ENCODE data around the gene GPER1.
A peak's percentile ranks its signal among the peaks of the same experiment; 100 is the strongest.

Gene GPER1

DNA sequence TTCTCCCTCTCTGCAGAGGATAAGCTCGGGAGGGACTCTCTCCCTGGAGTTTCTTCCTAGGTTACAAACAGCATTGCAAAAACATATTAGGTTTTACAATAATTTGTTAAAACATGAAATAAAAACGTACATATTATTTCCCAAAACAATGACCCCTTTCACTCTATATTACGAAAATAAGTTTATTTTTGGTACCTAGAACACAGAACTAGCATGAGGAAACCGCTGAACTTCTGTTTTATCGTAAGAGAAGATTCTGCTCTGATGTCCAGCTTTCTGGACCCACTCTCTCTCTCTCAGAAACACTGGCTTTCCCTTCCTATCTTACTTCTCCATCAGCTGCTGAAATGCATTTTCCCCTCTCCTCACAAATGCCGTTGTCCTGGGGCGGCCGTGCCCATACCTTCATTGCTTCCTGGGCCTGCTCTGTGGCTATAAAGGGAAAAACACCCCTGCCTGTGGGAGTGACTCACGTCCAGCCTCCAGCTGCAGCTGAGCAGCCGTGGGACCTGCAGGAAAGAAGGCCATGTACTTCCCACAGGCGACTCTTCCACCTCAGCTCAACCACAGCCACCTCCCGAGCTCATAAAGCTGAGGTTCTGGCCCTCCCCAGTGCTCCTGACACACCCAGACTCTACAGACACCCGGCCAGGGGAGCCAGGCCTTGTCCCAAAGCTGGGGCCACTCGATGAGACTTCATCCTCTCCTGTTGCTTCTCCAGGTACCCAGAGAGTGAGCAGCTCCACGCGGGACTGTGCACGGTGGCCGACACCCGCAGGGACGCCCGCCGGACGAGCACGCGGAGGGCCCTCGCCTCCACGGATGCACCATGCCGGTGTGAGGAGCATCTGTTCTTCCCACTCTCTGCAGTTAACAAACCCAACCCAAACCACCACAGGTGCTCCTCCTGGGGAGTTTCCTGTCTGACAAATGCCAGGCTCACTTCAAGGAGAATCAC is 3.1 kb downstream of the GPER1 start:
- DNase-seq = no peak

DNA sequence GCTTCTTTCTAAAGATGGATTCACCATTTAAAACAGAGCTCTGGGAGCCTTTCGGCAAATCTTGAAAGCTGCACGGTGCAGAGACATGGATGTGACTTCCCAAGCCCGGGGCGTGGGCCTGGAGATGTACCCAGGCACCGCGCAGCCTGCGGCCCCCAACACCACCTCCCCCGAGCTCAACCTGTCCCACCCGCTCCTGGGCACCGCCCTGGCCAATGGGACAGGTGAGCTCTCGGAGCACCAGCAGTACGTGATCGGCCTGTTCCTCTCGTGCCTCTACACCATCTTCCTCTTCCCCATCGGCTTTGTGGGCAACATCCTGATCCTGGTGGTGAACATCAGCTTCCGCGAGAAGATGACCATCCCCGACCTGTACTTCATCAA is 3.7 kb downstream of the GPER1 start:
- DNase-seq = no peak

DNA sequence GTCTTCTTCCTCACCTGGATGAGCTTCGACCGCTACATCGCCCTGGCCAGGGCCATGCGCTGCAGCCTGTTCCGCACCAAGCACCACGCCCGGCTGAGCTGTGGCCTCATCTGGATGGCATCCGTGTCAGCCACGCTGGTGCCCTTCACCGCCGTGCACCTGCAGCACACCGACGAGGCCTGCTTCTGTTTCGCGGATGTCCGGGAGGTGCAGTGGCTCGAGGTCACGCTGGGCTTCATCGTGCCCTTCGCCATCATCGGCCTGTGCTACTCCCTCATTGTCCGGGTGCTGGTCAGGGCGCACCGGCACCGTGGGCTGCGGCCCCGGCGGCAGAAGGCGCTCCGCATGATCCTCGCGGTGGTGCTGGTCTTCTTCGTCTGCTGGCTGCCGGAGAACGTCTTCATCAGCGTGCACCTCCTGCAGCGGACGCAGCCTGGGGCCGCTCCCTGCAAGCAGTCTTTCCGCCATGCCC is 4.3 kb downstream of the GPER1 start:
- no peak for DNase-seq

DNA sequence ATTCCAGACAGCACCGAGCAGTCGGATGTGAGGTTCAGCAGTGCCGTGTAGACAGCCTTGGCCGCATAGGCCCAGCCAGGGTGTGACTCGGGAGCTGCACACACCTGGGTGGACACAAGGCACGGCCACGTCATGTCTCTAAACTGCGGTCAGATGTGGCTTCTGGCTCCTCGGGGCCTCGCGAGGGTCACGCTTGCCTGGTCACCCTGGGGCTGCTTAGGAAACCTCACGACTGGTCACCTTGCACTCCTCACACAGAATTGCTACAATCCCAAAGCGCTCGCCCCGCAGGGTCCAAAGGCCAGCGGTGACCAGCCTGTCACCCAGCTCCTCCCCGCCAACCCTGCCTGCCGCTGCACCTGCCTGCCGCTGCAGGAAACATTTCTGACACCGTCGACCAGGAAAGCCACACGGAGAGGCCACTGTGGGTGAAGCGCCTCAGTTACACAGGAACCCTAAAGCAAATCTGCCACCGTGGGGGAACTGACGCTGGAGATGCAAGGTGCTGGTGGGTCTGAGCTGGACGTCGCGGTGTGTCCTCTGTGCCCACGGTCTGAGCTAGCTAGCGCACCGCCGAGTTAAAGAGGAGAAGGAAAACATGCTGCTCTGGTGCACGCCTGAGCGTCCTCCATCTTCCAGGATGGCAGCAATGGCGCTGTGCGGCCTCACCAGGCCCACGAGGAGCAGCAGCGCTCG is 5.0 kb downstream of the GPER1 start:
- DNase-seq = no peak

DNA sequence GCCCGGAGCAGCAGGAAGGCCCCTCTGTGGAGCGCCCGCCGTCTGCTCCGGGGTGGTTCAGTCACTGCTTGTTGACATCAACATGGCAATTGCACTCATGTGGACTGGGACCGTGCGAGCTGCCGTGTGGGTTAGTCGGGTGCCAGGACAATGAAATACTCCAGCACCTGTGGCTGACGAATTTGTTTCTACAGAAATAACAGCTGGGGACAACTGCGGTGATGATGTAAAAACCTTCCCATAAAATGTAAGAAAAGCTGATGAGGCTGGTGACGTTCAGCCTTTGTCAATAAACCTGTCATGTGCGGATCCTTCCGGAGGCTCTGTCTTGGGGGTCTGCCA is 5.6 kb downstream of the GPER1 start:
- DNase-seq = no peak

DNA sequence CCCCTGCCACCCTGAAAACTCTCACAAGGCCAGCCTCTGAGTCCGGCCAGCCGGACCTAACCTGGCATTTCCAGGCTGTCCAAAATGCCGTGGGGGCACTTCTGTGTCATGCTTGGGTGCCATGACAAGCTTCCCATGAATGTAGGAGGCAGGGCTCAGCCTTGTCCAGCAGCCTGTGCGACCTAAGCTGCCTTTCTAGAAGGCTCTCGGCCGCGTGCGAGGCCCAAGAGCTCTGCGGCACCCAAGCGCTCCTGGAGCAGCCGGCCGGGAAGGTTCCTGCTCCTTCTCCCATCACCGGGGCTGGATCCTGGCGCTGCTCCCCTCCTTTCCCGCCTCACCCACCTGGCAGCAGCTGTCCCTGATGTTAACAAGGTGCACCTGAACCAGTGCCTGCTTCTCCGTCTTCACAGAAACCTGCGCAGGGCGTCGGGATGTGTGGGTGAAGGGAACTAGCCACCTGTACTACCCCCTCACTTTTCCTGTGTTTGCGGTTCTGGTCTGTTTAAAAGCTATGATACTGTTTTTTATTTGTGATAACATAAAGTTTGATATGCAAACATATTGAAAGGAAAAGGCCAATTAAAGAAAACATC is 6.1 kb downstream of the GPER1 start:
- DNase-seq = no peak

DNA sequence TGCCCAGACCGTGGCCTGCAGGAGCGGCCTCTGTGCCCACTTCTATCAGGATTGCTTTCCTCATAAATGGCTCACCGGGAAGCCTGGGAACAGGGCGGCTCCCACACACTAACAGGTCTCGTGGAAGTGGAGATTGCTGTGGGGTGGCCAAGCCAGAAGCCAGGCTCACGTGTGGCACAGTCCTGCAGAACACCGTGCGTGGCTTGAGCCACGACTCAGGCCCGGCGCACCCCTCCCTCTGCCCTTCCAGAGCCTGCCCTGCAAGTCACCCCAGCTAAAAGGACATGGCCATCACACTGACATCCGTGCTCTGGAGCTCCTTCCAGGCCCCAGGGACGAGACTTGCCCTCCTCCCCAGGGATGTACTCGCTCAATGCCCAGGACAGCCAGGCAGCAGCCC is 7.0 kb downstream of the GPER1 start:
- DNase-seq = no peak

DNA sequence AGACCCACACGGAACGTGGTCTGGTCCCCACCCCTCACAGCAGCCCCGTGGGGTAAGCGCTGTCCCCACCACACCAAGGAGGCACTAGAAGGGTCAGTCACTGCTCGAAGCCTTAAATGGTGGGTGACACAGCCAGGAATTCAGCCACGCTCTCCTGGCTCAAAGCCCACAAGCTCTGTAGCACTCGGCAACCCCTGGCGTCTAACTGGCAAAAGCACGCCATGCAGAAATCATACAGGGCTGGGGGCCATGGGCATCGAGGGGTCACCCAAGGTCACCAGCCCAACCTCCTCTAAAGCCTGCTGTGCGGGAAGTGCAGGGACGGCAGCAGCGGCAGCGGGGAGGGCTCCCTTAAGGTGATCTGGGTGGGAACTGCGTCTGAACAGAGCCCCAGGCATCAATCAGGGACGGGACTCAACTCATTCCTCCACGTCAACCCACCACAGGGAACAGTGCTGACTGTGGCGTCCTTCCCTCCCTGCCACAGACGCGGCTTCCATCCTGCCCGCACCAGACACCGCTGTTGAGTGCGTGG is 7.8 kb downstream of the GPER1 start:
- DNase-seq = no peak

DNA sequence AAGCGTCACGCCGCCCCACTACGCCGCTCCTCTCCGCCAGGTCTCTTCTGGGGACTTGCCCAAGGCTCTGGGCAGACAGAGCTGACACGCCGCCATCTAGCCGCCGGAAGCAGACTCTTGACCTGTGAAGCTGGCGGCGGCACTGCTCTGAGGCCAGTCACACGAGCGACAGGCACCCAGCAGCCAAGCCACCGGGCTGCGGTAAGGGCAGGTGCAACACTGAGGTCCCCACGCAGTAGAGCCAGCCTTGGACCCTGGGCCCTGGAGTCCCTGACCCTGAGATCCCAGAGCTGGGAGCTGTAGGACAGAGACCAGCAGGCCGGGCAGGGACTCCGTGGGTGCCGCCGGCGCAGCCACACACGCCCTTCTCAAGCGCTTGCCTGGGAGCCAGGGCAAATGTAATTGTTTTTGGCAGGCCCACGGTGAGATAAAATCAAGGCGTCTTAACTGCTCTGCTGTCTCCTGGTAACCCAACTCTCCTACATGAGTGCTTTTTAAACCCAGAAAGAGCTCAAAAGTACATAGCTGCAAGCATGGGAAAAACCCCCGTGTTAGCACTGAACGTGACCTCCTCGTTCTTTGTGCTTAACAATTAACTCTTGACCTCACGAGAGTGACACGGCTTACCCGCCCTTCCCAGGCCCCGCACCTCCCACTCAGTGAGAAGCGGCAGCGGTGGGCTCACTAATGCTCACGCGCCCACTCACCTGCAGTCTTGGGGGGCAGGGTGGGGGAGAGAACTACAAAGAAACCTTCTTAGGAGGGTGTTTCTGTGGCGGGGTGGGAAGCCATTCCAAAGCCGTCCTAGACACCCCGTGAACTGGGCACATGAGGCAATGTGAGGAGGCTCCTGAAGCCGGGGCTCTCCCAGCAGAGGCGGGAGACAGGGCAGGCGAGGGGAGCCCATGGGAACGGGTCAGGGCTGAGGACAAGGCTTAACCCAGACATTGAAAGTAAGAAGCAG is 8.5 kb downstream of the GPER1 start:
- no peak for DNase-seq

DNA sequence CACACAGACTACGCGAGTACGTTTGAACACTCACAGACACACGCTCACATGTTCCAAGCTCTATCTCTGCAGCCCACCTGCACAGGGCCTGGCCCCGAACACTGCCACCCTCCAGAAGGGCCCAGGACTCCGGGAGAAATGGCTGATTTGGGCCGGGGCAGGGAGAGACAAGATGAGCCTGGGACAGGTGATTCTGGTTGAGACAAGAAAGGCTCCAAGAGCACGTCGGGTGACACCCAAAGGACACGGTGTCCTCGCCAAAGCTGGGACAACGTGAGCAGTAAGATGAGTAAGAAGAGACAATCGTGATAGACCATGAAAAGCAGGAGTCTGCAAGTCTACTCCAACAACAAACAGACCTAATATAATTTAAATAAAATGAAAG is 9.2 kb downstream of the GPER1 start:
- no peak for DNase-seq

DNA sequence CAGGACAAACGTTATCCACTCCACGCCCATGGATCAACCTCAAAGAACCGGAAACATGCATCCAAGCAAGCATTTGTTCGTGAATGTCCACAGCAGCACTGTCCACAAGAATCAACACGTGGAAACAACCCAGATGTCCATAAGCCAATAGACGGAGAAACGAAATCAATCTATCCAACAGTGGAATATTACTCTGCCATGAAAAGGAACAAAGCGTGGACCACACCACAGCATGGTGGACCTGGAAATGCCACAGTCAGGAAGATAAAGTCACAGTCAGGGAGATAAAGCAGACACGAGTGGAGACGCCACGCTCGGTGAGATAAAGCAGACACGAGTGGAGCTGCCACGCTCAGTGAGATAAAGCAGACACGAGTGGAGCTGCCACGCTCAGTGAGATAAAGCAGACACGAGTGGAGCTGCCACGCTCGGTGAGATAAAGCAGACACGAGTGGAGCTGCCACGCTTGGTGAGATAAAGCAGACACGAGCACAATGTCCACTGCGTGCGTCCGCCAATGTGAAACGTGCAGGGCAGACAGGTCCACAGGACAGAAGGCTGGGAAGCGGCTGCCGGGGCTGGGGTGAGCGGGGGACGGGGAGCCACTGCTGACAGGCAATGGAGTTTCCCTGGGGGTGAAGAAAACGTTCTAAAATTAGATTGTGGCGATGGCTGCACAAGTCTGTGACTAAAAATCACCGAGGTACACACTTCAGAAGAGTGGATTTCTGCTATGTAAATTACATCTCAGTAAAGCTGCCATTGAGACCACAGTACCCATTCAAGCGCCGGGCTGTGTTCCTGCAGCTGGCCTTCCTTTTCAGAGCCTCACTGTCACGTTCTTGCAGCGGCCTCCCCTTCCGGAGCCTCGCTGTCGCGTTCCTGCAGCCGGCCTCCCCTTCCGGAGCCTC is 10.6 kb downstream of the GPER1 start:
- DNase-seq = no peak

DNA sequence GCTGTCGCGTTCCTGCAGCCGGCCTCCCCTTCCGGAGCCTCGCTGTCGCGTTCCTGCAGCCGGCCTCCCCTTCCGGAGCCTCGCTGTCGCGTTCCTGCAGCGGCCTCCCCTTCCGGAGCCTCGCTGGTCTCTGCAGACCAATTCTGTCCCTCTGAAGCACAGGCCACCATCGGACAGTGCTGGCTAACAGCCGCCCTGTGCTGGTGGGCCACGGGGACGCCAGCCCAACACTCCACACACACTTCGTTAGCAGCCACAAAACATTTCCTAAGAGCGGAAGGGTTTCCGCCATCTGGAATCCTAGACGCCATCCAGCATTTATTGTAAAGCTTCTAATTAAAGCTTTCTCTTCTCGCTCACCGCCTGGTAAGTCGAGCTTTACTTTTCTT is 11.2 kb downstream of the GPER1 start:
- DNase-seq = no peak

DNA sequence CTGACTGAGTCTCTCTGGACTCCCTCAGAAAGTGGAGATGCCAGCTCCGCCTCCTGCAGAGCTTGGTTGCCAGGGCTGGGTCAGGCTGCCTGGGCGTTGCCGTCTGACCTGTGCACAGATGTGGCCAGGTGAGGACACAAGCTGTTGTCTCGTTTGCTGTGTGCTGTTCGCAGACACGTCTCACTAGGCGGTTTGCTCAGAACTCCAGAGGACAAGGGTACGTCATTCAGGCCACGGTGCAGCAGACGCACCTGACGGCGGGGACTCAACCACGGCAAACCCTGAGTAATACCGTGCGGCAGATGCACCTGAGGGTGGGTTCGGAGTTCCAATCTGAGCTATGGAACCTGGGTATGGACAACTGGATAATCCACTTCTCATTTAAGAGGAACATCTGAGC is 11.7 kb downstream of the GPER1 start:
- no peak for DNase-seq

DNA sequence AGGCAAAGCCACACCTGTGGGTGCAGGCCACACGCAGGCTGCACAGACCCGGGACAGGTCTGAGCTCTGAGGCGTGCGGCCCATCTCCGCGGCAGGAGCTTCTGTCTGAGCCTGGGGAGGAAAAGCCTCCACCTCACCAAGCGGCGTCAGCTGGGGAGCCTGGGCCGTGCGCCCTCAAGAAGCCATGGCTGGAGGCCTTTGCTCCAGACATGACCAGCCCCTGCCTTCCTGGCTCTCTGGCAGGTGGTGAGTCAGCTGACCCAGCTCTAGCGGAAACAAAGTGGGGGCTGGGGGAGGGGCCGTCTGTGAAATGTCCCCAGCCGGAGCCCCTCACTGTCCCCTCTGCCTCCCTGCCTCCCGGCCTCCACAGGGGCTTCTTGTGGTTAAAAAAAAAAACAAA is 12.5 kb downstream of the GPER1 start:
- DNase-seq = no peak

DNA sequence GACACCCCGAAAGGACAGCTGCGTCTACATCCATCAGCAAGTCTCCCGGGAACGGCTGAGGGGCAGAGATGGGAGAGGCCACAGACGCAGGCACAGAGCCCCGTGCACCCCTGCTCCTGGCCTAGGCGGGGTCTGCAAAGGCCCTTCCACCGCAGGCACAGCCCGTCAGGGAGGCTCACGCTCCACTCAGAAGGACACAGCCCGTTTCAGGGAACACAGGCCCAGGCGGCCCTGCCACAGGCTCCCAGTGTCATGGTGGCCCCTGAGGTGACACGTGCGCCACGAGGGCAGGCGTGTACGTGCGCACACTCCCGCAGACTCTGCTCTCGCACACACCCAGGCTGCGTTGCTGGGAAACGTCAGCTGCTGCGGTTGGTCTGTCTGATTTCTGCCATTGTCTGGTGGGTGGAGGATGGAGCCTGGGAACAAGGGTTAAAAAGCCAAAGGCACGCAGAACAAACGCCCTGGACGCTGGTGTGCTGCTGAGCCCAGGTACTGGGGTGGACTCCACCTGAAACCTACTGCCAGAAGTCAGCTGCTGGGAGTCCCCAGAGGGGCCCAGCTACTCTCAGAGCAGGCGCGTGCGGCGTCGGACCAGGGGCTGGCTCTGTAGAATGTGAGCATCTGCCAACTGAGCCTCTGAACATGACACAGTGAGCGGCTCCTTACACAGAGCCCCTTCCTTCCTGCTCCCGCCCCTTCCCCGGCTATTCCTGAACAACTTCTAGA is 13.1 kb downstream of the GPER1 start:
- DNase-seq = no peak

DNA sequence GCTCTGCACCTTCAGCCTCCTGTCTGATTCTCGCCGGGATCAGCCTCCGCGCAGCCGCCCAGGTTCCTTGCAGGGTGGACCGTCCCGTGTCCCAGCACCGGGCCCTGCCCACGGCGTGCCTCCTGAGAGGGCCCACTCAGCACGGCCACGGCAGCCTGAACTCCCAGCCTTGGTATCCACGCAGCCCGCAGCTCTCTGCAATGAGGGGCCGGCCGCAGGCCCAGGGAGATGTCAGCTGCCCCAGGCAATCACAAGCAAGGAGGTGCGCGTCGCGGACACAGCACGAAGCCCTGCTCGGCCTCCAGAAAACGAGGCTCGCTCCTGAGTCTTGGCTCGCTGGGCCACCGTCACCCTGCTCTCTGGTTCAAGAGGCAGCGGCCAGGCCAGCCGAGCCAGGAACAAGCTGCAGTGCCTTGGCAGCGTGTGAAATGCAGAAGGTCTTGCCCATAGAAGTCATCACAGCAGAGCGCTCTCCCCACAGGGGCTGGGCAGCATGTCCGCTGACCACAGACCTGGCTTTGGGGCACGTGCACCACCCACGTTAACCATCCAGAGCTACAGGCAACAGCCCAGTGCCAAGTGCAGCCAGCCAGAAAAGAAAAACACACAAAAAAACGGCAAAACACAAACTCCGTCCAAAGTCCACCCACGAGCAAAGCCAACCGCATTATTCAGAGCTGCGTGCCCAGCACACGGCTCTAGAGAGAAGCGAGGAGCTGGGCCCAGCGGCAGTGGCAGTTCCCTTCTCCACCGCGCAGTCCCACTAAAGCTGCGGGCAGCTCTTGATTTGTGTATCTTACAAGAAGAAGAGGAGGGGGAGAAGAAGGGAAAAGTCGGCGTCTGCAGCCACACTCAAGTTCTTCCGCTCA is 13.9 kb downstream of the GPER1 start:
- no peak for DNase-seq

DNA sequence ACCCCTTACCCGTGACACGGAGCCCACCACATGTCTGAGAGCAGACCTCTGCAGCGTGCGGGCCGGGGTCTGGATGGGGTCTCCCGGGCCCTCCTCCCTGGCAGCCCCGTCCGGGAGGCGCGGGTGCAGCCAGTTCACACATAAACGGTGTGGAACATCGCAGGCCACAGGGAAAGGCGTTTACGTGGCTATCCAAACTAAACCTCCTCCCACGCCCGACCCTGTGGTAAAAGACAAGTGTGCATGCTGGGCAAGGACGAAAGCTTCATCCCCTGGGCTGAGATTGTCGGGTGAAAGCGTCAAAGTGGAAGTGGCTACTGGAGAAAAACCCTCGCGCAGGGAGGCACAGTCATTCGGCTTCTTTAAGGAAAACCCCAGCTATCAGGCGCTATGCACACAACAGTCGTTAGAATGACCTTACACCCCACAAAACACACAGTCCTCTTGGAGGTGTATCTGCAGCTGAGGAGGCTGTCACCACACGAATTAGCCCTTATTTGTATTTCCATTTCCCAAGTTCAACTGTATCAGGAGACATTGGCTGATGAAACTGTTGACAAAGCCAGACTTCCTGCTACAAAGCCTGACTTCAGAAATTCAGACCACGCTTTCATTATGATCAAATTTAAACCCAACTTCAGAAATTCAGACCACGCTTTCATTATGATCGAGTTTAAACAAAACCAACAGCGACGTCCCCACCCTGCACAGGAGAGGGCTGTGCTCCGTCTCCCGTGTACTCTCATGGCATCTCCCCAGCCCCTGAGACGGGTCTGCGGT is 15.3 kb downstream of the GPER1 start:
- DNase-seq = peak; percentile 9

DNA sequence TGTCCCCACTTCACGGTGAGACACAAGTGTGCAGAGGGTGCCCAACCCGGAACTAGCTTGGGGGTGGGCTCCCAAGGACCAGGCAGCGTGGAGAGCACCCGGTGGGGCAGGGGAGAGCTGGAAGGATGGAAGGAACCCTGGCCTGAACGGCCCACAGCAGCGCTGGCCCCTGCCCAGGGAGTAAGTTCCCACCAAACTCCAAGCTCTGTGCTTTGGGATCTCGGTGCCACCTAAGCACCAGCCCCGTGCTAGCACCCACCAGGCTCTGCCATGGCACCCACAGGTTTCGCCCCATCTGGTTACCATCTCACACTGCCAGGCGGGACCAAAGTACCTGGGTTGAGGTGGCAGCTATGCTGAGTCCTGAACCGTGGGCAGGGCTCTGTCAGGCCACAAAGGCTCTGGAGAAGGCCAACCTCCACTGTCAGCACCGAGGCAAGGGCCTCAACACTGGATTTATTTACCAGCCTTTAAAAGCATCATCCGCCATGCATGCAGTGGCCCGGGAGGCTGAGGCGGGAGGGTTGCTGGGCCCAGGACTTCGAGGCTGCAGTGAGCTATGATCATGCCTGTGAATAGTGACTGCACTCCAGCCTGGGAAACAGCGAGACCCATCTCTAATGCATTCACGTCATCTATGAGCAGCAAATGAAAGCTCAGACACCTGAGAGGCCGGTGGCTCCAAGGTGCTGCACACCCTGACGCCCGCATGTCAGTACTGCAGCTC is 16.0 kb downstream of the GPER1 start:
- DNase-seq = no peak

All from CD4-positive, alpha-beta T cell treated with Interleukin-10 for 1 hour (primary cell).